ENCODE data around the gene ADPRS. TPM values are rescaled to one million over a fixed set of nuclear protein-coding genes. Genes with fewer than 3 reads are reported as not detected.

The ADPRS gene
- total RNA-seq, 2 donors from 2014 or later: 17.0 to 21.2 TPM

GRCh38 chr1:36135796-36136195 is 47.1 kb downstream of the ADPRS start:
- no peaks in the 10 kb centered on the region for H3K9me3 ChIP-seq (ENCODE audit: control insufficient read depth, low read length, poor library complexity, severe bottlenecking)
- Mint-ChIP-seq H3K27me3 (no peaks in the 10 kb centered on the region), H3K36me3 (ENCODE audit: low read depth) (peaks cover 4% of the 10 kb centered on the region), H3K4me1 (peaks cover 4% of the 10 kb centered on the region), H3K27ac (peak overlapping the region; percentile 43), H3K4me3 (no peak overlapping the region)
- DNase-seq: no peak
- no peak for ATAC-seq

DNA sequence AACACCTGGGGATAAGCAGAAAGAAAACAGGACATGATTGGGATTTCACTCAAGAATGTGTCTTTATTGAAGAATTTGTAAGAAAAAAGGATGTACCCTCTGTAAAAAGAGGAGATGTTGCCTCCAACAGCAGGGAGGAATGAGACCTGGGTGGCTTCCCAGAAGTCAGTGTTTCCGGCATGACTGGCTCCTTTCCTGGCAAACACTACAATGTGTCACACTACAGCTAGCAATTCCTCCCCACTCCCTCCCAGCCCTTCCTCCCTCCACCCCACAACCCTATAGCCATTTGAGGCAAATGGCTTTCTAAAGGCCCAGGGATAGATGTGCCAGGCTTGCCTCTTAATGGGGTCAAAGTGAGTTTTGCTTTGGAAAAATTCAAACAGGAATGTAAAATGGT is 47.8 kb downstream of the ADPRS start:
- H3K9me3 ChIP-seq (ENCODE audit: control insufficient read depth, low read length, poor library complexity, severe bottlenecking): no peaks in the 10 kb centered on the region
- Mint-ChIP-seq H3K27me3 (no peaks in the 10 kb centered on the region), H3K36me3 (ENCODE audit: low read depth) (peaks cover 4% of the 10 kb centered on the region), H3K4me3 (no peak overlapping the region), H3K27ac (peak overlapping the region; percentile 43), H3K4me1 (peaks cover 4% of the 10 kb centered on the region)
- no peak for DNase-seq
- no peak for ATAC-seq

GRCh38 chr1:36137226-36137625 is 48.5 kb downstream of the ADPRS start:
- H3K4me1 Mint-ChIP-seq: peaks cover 8% of the 10 kb centered on the region
- no peak overlapping the region for H3K27ac Mint-ChIP-seq
- no peak overlapping the region for H3K4me3 Mint-ChIP-seq
- DNase-seq: no peak
- ATAC-seq: no peak
- no peaks in the 10 kb centered on the region for H3K9me3 ChIP-seq (ENCODE audit: control insufficient read depth, low read length, poor library complexity, severe bottlenecking)
- H3K27me3 Mint-ChIP-seq: no peaks in the 10 kb centered on the region
- H3K36me3 Mint-ChIP-seq (ENCODE audit: low read depth): peaks cover 4% of the 10 kb centered on the region

DNA sequence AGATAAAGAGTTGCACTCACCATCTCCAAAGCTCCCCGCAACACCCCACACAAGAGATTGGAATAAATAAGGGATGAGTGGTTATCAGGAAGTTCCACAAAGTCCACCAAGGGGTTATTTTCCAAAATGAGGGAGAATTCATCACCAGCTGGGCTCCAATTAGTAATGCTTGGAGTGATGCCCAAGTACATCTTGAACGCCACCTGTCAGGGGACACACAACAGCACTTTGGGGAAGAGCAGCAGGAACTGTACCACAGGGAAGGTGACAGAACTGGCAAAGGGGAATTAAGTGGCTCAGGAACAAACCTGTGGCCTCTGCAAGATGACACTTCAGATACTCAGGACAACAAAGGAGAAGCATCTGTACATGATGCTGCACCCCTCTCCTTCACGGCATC is 49.1 kb downstream of the ADPRS start:
- peaks cover 9% of the 10 kb centered on the region for H3K4me1 Mint-ChIP-seq
- no peak overlapping the region for H3K4me3 Mint-ChIP-seq
- H3K36me3 Mint-ChIP-seq (ENCODE audit: low read depth): peaks cover 4% of the 10 kb centered on the region
- DNase-seq (no peak), ATAC-seq (no peak)
- no peak overlapping the region for H3K27ac Mint-ChIP-seq
- no peaks in the 10 kb centered on the region for H3K9me3 ChIP-seq (ENCODE audit: control insufficient read depth, low read length, poor library complexity, severe bottlenecking)
- no peaks in the 10 kb centered on the region for H3K27me3 Mint-ChIP-seq

- ATAC-seq (no peak), DNase-seq (no peak)
- Mint-ChIP-seq H3K4me3 (no peak overlapping the region), H3K36me3 (ENCODE audit: low read depth) (peaks cover 4% of the 10 kb centered on the region), H3K27ac (peak overlapping the region; percentile 32), H3K4me1 (peaks cover 17% of the 10 kb centered on the region), H3K27me3 (no peaks in the 10 kb centered on the region)
- no peaks in the 10 kb centered on the region for H3K9me3 ChIP-seq (ENCODE audit: control insufficient read depth, low read length, poor library complexity, severe bottlenecking)
Observed at GRCh38 chr1:36139521-36139920, 50.8 kb downstream of the ADPRS start.

DNA sequence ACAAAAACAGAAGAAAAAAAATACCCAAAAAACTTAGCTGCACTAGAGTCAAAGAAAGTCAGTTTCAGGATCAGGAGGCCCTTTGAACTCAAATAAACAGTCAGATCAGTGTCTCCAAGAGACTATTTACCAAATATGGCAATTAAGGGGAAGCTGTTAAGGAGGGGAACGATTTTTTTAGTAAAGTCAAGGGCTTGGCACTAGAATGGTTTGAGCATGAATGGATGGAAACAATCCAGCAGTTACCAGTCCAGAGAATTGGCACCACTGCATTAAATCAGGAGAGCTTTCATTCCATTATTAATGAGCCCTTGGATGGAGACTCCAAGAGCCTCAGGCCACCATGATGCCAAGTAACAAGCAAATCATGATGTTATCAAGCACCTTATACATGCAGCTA is 53.4 kb downstream of the ADPRS start:
- H3K4me3 Mint-ChIP-seq: no peak overlapping the region
- H3K27ac Mint-ChIP-seq: no peak overlapping the region
- H3K36me3 Mint-ChIP-seq (ENCODE audit: low read depth): peaks cover 4% of the 10 kb centered on the region
- H3K9me3 ChIP-seq (ENCODE audit: control insufficient read depth, low read length, poor library complexity, severe bottlenecking): no peaks in the 10 kb centered on the region
- H3K27me3 Mint-ChIP-seq: no peaks in the 10 kb centered on the region
- peaks cover 22% of the 10 kb centered on the region for H3K4me1 Mint-ChIP-seq
- ATAC-seq (no peak), DNase-seq (no peak)

- DNase-seq: no peak
- Mint-ChIP-seq H3K27me3 (no peaks in the 10 kb centered on the region), H3K4me3 (no peak overlapping the region), H3K27ac (peak overlapping the region; percentile 49), H3K4me1 (peaks cover 30% of the 10 kb centered on the region), H3K36me3 (ENCODE audit: low read depth) (peaks cover 2% of the 10 kb centered on the region)
- ATAC-seq: no peak
- no peaks in the 10 kb centered on the region for H3K9me3 ChIP-seq (ENCODE audit: control insufficient read depth, low read length, poor library complexity, severe bottlenecking)
Observed at GRCh38 chr1:36143424-36143823, 54.7 kb downstream of the ADPRS start.

Other genes starting within 250 kb of the ADPRS start
- gene AGO1, start 205.7 kb upstream of the ADPRS start, total RNA-seq: 10 to 100 TPM; 23.3 to 25.3 TPM
- gene AGO3, start 157.8 kb upstream of the ADPRS start, total RNA-seq: 10 to 100 TPM; 30.4 to 33.0 TPM
- under 1 TPM; 0.29 to 0.30 TPM for gene TEKT2, start 4.8 kb upstream of the ADPRS start, total RNA-seq
- gene COL8A2, start 36.3 kb downstream of the ADPRS start, total RNA-seq: under 1 TPM in 1 of 2 donors, not detected in 1; 0.25 TPM
- 10 to 100 TPM; 35.0 to 37.8 TPM for gene TRAPPC3, start 60.6 kb downstream of the ADPRS start, total RNA-seq
- 100 to 1,000 TPM; 173 to 175 TPM for gene MAP7D1, start 67.3 kb downstream of the ADPRS start, total RNA-seq
- gene THRAP3, start 135.6 kb downstream of the ADPRS start, total RNA-seq: 10 to 100 TPM; 74.5 to 76.3 TPM
- gene SH3D21, start 217.5 kb downstream of the ADPRS start, total RNA-seq: 1 to 10 TPM; 1.4 to 1.9 TPM
- gene EVA1B, start 234.8 kb downstream of the ADPRS start, total RNA-seq: 10 to 100 TPM in 1 of 2 donors, 1 to 10 TPM in 1; 6.2 to 10.8 TPM